SK-N-SH treated with all-trans-retinoic acid at 6 μM for 48 hours (cell line): Measurements from ENCODE around the gene FAM186B.

Source experiments
- ATAC-seq: fragments of 200-7000 bp; cut with Tn5 transposase; 3 replicates; pipeline ENCODE4 v1.9.1; 2020; ENCODE audit warnings: mild to moderate bottlenecking, moderate library complexity
- CREB5 ChIP-seq: fragments of 250-450 bp; sonication (Bioruptor Pico); IDR thresholded peaks from 2 replicates; pipeline ENCODE4 v1.5.1; 2020; ENCODE audit warnings: low read depth, mild to moderate bottlenecking, moderate library complexity
- CSDC2 ChIP-seq: fragments of 250-450 bp; sonication (Bioruptor Pico); IDR thresholded peaks from 2 replicates; pipeline ENCODE4 v1.5.0; 2020; ENCODE audit warnings: mild to moderate bottlenecking, moderate library complexity
- CSRNP3 ChIP-seq: fragments of 250-450 bp; sonication (Bioruptor Pico); IDR thresholded peaks from 2 replicates; pipeline ENCODE4 v1.5.1; 2021; ENCODE audit warnings: mild to moderate bottlenecking, moderate library complexity
- ESRRG ChIP-seq: fragments of 250-450 bp; sonication (Bioruptor Pico); IDR thresholded peaks from 2 replicates; pipeline ENCODE4 v1.6.1; 2021; ENCODE audit warnings: mild to moderate bottlenecking
- GLIS3 ChIP-seq: fragments of 250-450 bp; sonication (Bioruptor Pico); IDR thresholded peaks from 2 replicates; pipeline ENCODE4 v1.5.0; 2020; ENCODE audit warnings: mild to moderate bottlenecking, moderate library complexity
- ISL1 ChIP-seq: fragments of 250-450 bp; sonication (Bioruptor Pico); IDR thresholded peaks from 2 replicates; pipeline ENCODE4 v2.1.2; 2022; ENCODE audit warnings: mild to moderate bottlenecking, moderate library complexity
- POU6F1 ChIP-seq: fragments of 250-450 bp; sonication (Bioruptor Pico); IDR thresholded peaks from 2 replicates; pipeline ENCODE4 v1.8.0; 2021; ENCODE audit warnings: low read depth, mild to moderate bottlenecking, moderate library complexity, borderline replicate concordance
- PPARA ChIP-seq: fragments of 250-450 bp; sonication (Bioruptor Pico); IDR thresholded peaks from 2 replicates; pipeline ENCODE4 v1.5.0; 2020; ENCODE audit warnings: mild to moderate bottlenecking, borderline replicate concordance
- TCF4 ChIP-seq: fragments of 250-450 bp; sonication (Bioruptor Pico); IDR thresholded peaks from 2 replicates; pipeline ENCODE4 v1.8.0; 2021; ENCODE audit warnings: mild to moderate bottlenecking, moderate library complexity, borderline replicate concordance
- TOX ChIP-seq: fragments of 250-450 bp; sonication (Bioruptor Pico); IDR thresholded peaks from 2 replicates; pipeline ENCODE4 v1.8.0; 2021; ENCODE audit warnings: mild to moderate bottlenecking, moderate library complexity, borderline replicate concordance
- TSHZ2 ChIP-seq: fragments of 250-450 bp; sonication (Bioruptor Pico); IDR thresholded peaks from 2 replicates; pipeline ENCODE4 v1.5.0; 2020; ENCODE audit warnings: mild to moderate bottlenecking, moderate library complexity
- ZFP3 ChIP-seq: fragments of 250-450 bp; sonication (Bioruptor Pico); IDR thresholded peaks from 2 replicates; pipeline ENCODE4 v1.5.0; 2020; ENCODE audit warnings: mild to moderate bottlenecking, moderate library complexity
- ZFP30 ChIP-seq: fragments of 450-650 bp; formaldehyde crosslinking; IDR thresholded peaks from 2 replicates; pipeline ENCODE4 v1.5.0; 2022; ENCODE audit warnings: mild to moderate bottlenecking, moderate library complexity
- ZNF565 ChIP-seq: fragments of 450-650 bp; formaldehyde crosslinking; conservative IDR thresholded peaks from 2 replicates; pipeline ENCODE4 v1.5.0; 2020; ENCODE audit warnings: low read depth, mild to moderate bottlenecking, moderate library complexity
- ZNF70 ChIP-seq: fragments of 450-650 bp; formaldehyde crosslinking; IDR thresholded peaks from 2 replicates; pipeline ENCODE4 v1.5.0; 2020; ENCODE audit warnings: mild to moderate bottlenecking, moderate library complexity
- ZNF8 ChIP-seq: fragments of 450-650 bp; formaldehyde crosslinking; IDR thresholded peaks from 2 replicates; pipeline ENCODE4 v1.5.0; 2020; ENCODE audit warnings: mild to moderate bottlenecking, moderate library complexity

Gene FAM186B

GRCh38 chr12:49566361-49566760 lies 39.1 kb downstream of the FAM186B start:
- no peak for TF ChIP-seq TSHZ2 (CRISPR knock-in tag)
- no peak for TF ChIP-seq ZNF8 (CRISPR knock-in tag)
- TF ChIP-seq TCF4 (CRISPR knock-in tag), result no peak
- no peak for TF ChIP-seq GLIS3 (CRISPR knock-in tag)
- TF ChIP-seq ISL1 (CRISPR knock-in tag), result no peak
- TF ChIP-seq ZFP3 (CRISPR knock-in tag), result no peak
- TF ChIP-seq ZNF70 (CRISPR knock-in tag), result no peak
- TF ChIP-seq CREB5 (CRISPR knock-in tag), result no peak
- TF ChIP-seq TOX (CRISPR knock-in tag), result no peak
- no peak for ATAC-seq

- no peak for TF ChIP-seq CSDC2 (CRISPR knock-in tag)
- no peak for TF ChIP-seq CSRNP3 (CRISPR knock-in tag)
- TF ChIP-seq PPARA, result no peak
- TF ChIP-seq TCF4 (CRISPR knock-in tag), result no peak
- no peak for TF ChIP-seq CREB5 (CRISPR knock-in tag)
- no peak for TF ChIP-seq GLIS3 (CRISPR knock-in tag)
- TF ChIP-seq ZNF565 (CRISPR knock-in tag), result no peak
- no peak for TF ChIP-seq ZFP3 (CRISPR knock-in tag)
- no peak for TF ChIP-seq TOX (CRISPR knock-in tag)
- no peak for TF ChIP-seq POU6F1
- TF ChIP-seq ZFP30 (CRISPR knock-in tag), result no peak
- TF ChIP-seq ESRRG, result no peak
- no peak for ATAC-seq
Observed at GRCh38 chr12:49565406-49566265, 39.8 kb downstream of the FAM186B start.

GRCh38 chr12:49564686-49565405 lies 40.6 kb downstream of the FAM186B start:
- no peak for ATAC-seq
- no peak for TF ChIP-seq TSHZ2 (CRISPR knock-in tag)
- no peak for TF ChIP-seq TCF4 (CRISPR knock-in tag)
- no peak for TF ChIP-seq POU6F1
- no peak for TF ChIP-seq TOX (CRISPR knock-in tag)
